Measurements from ENCODE around the gene ACSL5. TPM values are rescaled to one million over a fixed set of nuclear protein-coding genes. Genes with fewer than 3 reads are reported as not detected.

ACSL5 gene
- polyA plus RNA-seq, 1 donor (not counting 4 experiments of a cell fraction or from before 2014, with no cell fraction given) = 0.04 TPM

DNA sequence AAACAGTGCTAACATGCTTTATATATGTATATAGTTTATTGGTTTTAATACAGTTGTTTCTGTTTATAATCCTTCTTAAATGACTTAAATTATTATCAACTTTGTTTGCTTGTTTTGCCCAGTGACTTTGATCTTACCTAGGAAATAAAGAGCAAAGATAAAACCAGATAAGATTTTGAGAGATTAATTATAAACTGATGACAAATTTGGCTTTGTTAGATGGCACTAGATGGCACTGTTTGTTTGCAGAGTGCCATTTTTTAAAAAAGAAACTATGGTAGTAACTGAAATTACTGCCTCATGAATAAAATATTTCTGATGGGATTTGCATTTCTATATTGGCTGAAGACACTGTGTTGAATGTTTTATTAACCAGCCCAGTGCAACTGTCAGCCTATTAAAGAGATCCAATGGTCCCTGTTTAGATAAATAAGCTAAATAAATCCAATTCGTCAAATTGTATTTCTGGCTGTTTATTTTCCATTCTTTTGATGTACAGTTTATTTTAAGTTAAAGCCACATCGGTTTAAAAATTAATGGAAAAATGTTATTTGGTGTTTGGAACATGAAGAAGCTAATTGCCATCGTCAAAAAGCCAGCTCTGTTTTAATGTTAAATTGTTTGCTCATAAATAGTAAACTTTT lies 101.8 kb downstream of the ACSL5 start:
- dilution Hi-C loops (cut with MboI; ENCODE audit: extremely low pct_ligation_motif_present, low sequenced_read_pairs) = no loop called here
- Histone ChIP-seq H3K36me3 (ENCODE audit: control insufficient read depth in 2 of 2, extremely low read depth in 1 of 2, insufficient read depth in 2 of 2, low read length in 2 of 2) (no peaks in the 10 kb centered on the region), H4K20me1 (ENCODE audit: control insufficient read depth, extremely low read depth, insufficient read depth, low read length) (no peaks in the 10 kb centered on the region), H3K79me2 (ENCODE audit: control insufficient read depth, insufficient read depth, low read length) (peaks cover 2% of the 10 kb centered on the region), H3K9me1 (ENCODE audit: control insufficient read depth, extremely low read depth, insufficient read depth, low read length) (no peaks in the 10 kb centered on the region), H3K4me2 (ENCODE audit: control insufficient read depth, extremely low read depth, insufficient read depth, low read depth, low read length) (no peak overlapping the region), H2AFZ (ENCODE audit: control insufficient read depth, low read length) (no peak overlapping the region), H3K4me1 (ENCODE audit: control insufficient read depth, extremely low read depth, insufficient read depth, low read length) (no peaks in the 10 kb centered on the region), H3K4me3 (ENCODE audit: control insufficient read depth in 2 of 3, extremely low read depth in 1 of 3, insufficient read depth in 2 of 3, low read depth in 1 of 3, low read length in 3 of 3) (no peak overlapping the region), H3K9ac (ENCODE audit: control insufficient read depth, extremely low read depth, insufficient read depth, low read length) (no peak overlapping the region), H3K27me3 (ENCODE audit: control insufficient read depth, extremely low read depth, insufficient read depth, low read length) (no peaks in the 10 kb centered on the region), H3K9me3 (ENCODE audit: control insufficient read depth, low read depth, low read length) (no peaks in the 10 kb centered on the region), H3K27ac (ENCODE audit: control insufficient read depth, insufficient read depth, low read length) (no peak overlapping the region)
- TF ChIP-seq, protein P1, sequence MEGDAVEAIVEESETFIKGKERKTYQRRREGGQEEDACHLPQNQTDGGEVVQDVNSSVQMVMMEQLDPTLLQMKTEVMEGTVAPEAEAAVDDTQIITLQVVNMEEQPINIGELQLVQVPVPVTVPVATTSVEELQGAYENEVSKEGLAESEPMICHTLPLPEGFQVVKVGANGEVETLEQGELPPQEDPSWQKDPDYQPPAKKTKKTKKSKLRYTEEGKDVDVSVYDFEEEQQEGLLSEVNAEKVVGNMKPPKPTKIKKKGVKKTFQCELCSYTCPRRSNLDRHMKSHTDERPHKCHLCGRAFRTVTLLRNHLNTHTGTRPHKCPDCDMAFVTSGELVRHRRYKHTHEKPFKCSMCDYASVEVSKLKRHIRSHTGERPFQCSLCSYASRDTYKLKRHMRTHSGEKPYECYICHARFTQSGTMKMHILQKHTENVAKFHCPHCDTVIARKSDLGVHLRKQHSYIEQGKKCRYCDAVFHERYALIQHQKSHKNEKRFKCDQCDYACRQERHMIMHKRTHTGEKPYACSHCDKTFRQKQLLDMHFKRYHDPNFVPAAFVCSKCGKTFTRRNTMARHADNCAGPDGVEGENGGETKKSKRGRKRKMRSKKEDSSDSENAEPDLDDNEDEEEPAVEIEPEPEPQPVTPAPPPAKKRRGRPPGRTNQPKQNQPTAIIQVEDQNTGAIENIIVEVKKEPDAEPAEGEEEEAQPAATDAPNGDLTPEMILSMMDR (optimal IDR thresholded peaks at IDR 0.05 in 1 of 3, IDR thresholded peaks at IDR 0.05 in 1 of 3, conservative IDR thresholded peaks at IDR 0.05 in 1 of 3; ENCODE audit: extremely low read depth in 1 of 3, insufficient read depth in 2 of 3, low read length in 3 of 3) = peak in 2 of 3 experiments; percentile 26 to 32
- no peak for TF ChIP-seq EZH2 (IDR thresholded peaks at IDR 0.05; ENCODE audit: low read length)
- no peak for FAIRE-seq
- DNase-seq (ENCODE audit: low read depth, low spot score) = no peak

Other genes starting within 250 kb of the ACSL5 start
- gene GPAM, start 190.4 kb upstream of the ACSL5 start, polyA plus RNA-seq = 5.8 to 7.4 TPM (median 6.0 TPM) in 3 replicates
- gene TECTB, start 90.7 kb upstream of the ACSL5 start, polyA plus RNA-seq = not detected in 3 replicates
- 20.1 to 34.2 TPM (median 23.4 TPM) in 3 replicates for gene ZDHHC6, start 72.8 kb downstream of the ACSL5 start, polyA plus RNA-seq
- gene VTI1A, start 73.1 kb downstream of the ACSL5 start, polyA plus RNA-seq = 15.0 to 18.5 TPM (median 15.1 TPM) in 3 replicates

All from keratinocyte (primary cell).